NOMO-1 (cell line): Measurements from ENCODE around the gene OR4F17.
"Not testable (repeated sequence)": the region's sequence is repeated elsewhere in the genome, so short reads cannot be mapped to it uniquely, and the experiment has no call there.

Experiments used
- DNase-seq, 2 experiments: peaks; one replicate each; lab custom pipeline; 2025; ENCODE audit not compliant: unreplicated experiment in 2 of 2; lab: John Stamatoyannopoulos, UW

Gene OR4F17, protein sequence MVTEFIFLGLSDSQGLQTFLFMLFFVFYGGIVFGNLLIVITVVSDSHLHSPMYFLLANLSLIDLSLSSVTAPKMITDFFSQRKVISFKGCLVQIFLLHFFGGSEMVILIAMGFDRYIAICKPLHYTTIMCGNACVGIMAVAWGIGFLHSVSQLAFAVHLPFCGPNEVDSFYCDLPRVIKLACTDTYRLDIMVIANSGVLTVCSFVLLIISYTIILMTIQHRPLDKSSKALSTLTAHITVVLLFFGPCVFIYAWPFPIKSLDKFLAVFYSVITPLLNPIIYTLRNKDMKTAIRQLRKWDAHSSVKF

DNA sequence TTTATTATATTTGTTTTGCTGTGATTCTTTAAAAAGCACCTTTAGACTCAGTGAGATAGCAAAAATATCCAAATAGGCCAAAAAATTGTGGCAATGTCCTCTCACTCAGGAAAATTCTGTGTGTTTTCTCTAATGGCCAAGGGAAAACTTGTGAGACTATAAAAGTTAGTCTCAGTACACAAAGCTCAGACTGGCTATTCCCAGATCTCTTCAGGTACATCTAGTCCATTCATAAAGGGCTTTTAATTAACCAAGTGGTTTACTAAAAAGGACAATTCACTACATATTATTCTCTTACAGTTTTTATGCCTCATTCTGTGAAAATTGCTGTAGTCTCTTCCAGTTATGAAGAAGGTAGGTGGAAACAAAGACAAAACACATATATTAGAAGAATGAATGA lies at the start of gene OR4F17:
Gene OR4F17 (plus strand): TSS at position 301 of the 400 bp plus-strand sequence. CDS start 3,575 bp downstream, outside the sequence.
- not testable (repeated sequence) for DNase-seq

DNA sequence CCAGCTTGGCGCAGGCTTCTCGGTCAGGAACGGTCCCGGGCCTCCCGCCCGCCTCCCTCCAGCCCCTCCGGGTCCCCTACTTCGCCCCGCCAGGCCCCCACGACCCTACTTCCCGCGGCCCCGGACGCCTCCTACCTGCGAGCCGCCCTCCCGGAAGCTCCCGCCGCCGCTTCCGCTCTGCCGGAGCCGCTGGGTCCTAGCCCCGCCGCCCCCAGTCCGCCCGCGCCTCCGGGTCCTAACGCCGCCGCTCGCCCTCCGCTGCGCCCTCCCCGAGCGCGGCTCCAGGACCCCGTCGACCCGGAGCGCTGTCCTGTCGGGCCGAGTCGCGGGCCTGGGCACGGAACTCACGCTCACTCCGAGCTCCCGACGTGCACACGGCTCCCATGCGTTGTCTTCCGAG lies 36.1 kb upstream of the OR4F17 start:
- not testable (repeated sequence) for DNase-seq

DNA sequence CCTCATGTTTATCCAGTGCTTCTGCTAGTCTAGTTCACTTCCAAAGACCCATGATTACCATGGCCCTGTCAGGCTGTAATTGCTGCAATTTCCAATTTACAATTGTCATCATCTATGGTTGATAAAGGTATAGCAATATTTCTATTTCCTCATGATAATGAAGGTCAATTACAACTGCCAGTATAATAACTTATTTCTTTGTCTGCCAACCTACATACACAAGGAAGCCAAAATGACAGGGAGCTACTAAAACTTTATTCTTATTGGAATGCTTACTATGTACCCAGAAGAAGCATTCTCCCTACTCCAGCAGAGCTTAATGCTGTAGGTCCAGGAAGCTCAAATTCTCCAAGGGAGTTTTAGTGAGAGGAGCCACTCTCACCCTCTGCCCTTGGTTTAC lies 24.0 kb upstream of the OR4F17 start:
- not testable (repeated sequence) for DNase-seq

DNA sequence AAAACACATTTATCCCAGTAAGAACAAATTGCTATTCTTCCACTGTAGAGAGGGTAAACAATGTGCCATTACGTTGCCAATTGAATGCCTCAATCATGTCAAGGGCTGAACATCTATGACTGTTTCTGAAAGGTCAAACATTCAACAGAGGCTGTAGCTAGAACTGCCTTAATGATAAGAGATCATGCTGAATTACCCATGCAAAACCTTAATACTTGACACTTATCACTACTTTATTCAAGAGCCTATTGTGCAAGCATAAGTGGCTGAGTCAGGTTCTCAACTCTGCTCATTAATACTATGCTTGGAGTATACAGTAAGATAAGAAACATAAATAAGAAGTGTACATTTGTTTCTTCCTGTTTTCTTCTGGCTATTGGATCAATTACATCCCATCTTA lies 23.3 kb upstream of the OR4F17 start:
- not testable (repeated sequence) for DNase-seq

DNA sequence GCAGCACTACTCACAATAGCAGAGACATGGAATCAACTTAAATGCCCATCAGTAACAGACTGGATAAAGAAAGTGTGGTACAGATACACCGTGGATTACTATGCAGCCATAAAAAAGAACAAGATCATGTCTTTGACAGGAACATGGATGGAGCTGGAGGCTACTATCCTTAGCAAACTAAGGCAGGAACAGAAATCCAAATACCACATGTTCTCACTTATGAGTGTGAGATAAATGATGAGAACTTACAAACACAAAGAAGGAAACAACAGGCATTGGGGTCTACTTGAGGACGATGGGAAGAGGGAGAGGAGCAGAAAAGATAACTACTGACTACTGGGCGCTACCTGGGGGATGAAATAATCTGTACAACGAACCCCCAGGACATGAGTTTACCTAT lies 16.2 kb upstream of the OR4F17 start:
- not testable (repeated sequence) for DNase-seq

DNA sequence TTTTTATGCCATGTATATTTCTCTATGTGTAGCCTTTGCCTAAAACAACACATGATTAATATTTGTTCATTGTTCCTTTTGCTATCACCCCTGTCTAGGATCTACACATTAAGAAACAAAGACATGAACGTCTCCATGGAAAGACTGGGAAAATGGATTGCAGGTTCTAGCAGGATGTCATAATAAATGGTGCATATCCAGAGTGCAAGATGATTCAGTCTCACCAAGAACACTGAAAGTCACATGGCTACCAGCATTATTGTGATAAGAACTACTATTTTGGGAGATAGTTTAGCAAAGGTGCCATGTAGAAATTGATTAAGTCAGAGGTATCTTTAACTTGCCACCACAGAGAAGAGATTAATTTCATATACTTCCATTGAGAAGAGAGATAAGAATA lies 12.1 kb upstream of the OR4F17 start:
- DNase-seq: not testable (repeated sequence)

DNA sequence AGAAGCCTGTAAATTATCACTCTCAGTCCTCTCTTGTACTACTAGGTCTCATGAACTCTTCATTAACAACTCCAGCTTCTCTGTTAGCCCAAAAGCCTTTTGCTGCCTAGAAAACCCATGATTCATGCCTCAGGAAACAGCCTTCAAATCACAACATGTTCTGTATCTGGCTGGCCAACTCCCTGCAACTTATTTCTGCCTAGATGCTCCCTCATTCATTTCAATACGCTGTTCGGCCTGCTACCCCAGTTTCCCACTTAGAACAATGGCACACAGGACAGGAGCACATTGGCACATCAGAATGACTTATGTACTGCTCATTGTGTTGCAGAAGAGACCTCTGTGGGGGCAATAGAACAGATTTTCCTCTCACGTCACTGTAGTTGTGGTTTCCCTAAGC lies 9.3 kb upstream of the OR4F17 start:
- not testable (repeated sequence) for DNase-seq

DNA sequence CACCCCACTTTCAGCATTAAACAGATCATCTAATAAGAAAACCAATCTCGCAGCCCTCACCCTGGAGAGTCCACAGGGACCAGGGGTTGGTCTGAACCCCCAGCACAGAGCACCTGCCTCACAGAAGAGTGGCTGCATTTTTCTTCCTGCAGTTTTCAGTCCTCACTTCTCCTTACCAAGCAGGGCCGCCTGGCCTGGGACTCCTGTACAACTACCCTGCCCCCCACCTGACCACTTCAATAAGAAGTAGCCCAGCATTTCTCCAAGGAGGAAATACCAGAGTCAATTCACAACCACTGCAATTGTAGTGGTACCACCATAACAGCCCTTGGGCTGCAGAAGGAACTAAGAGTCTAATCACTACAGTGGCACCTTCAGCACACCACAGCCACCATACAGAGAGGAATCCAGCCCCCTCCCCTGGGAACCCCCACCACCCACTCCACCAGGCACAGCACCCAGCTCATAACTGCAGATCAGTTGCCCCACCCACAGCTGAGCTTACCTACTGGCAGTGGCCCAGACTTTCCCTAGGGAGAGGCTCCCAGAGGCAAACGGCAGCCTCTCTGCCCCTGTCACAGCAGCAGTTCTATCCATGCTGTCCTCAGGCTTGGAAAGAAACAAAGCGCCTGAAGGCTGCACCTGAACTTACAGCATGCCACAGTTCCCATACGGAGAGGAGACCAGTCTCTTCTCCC lies 13.7 kb downstream of the OR4F17 start:
- DNase-seq: not testable (repeated sequence)
